HG02763 (cell line): ENCODE data around the gene ST7L.

Experiments
- ATAC-seq: cut with Tn5 transposase; IDR thresholded peaks from one replicate; pipeline ENCODE4 v1.9.1; 2021; ENCODE audit warnings: mild to moderate bottlenecking, moderate library complexity; ENCODE audit not compliant: unreplicated experiment

ST7L gene

GRCh38 chr1:112618114-112618720, 724 bp downstream of the ST7L start:
- no peak for ATAC-seq

GRCh38 chr1:112614460-112615065, 4.4 kb downstream of the ST7L start:
- no peak for ATAC-seq

GRCh38 chr1:112605633-112606327, 13.2 kb downstream of the ST7L start:
- ATAC-seq = no peak

GRCh38 chr1:112603541-112603940, 15.4 kb downstream of the ST7L start:
- no peak for ATAC-seq

- ATAC-seq = no peak
These were observed 15.9 kb downstream of the ST7L start for GRCh38 chr1:112603012-112603411.

- no peak for ATAC-seq
These were observed 19.5 kb downstream of the ST7L start for GRCh38 chr1:112599477-112599876.

- no peak for ATAC-seq
These were observed 24.6 kb downstream of the ST7L start for GRCh38 chr1:112594208-112594876.

- no peak for ATAC-seq
These were observed 29.2 kb downstream of the ST7L start for GRCh38 chr1:112589766-112590165.

GRCh38 chr1:112583366-112583765, 35.6 kb downstream of the ST7L start:
- no peak for ATAC-seq

- ATAC-seq = no peak
These were observed 37.3 kb downstream of the ST7L start for GRCh38 chr1:112581586-112582192.

GRCh38 chr1:112579801-112580510, 39.0 kb downstream of the ST7L start:
- no peak for ATAC-seq

GRCh38 chr1:112576240-112576639, 42.7 kb downstream of the ST7L start:
- ATAC-seq = no peak

GRCh38 chr1:112575154-112575804, 43.7 kb downstream of the ST7L start:
- ATAC-seq = no peak

GRCh38 chr1:112565800-112566199, 53.1 kb downstream of the ST7L start:
- no peak for ATAC-seq

- no peak for ATAC-seq
These were observed 54.9 kb downstream of the ST7L start for GRCh38 chr1:112564081-112564480.

- ATAC-seq = no peak
These were observed 55.6 kb downstream of the ST7L start for GRCh38 chr1:112563341-112563740.

GRCh38 chr1:112558634-112559033, 60.3 kb downstream of the ST7L start:
- no peak for ATAC-seq

GRCh38 chr1:112557385-112557784, 61.6 kb downstream of the ST7L start:
- no peak for ATAC-seq

GRCh38 chr1:112554411-112554810, 64.5 kb downstream of the ST7L start:
- ATAC-seq = no peak

GRCh38 chr1:112549590-112549989, 69.4 kb downstream of the ST7L start:
- ATAC-seq = no peak
